HG03135 (cell line): Measurements from ENCODE around the gene PLXNA4.

ENCODE experiments used
- ATAC-seq: cut with Tn5 transposase; IDR thresholded peaks from one replicate; pipeline ENCODE4 v1.9.1; 2021; ENCODE audit warnings: mild to moderate bottlenecking, moderate library complexity; ENCODE audit not compliant: unreplicated experiment

PLXNA4 gene

GRCh38 chr7:132537456-132538145 lies 38.7 kb downstream of the PLXNA4 start:
- no peak for ATAC-seq

- no peak for ATAC-seq
Observed at GRCh38 chr7:132536654-132537395, 39.4 kb downstream of the PLXNA4 start.

- ATAC-seq = no peak
Observed at GRCh38 chr7:132533916-132534315, 42.4 kb downstream of the PLXNA4 start.

GRCh38 chr7:132532281-132532680 lies 44.0 kb downstream of the PLXNA4 start:
- no peak for ATAC-seq

- ATAC-seq = no peak
Observed at GRCh38 chr7:132531562-132531961, 44.7 kb downstream of the PLXNA4 start.

GRCh38 chr7:132528695-132529094 lies 47.6 kb downstream of the PLXNA4 start:
- ATAC-seq = no peak

- no peak for ATAC-seq
Observed at GRCh38 chr7:132527467-132528410, 48.5 kb downstream of the PLXNA4 start.

- ATAC-seq = no peak
Observed at GRCh38 chr7:132526111-132526740, 50.0 kb downstream of the PLXNA4 start.

GRCh38 chr7:132521423-132521822 lies 54.8 kb downstream of the PLXNA4 start:
- ATAC-seq = no peak

GRCh38 chr7:132520591-132521280 lies 55.5 kb downstream of the PLXNA4 start:
- ATAC-seq = no peak

GRCh38 chr7:132519936-132520335 lies 56.3 kb downstream of the PLXNA4 start:
- ATAC-seq = no peak

- ATAC-seq = no peak
Observed at GRCh38 chr7:132518839-132519173, 57.5 kb downstream of the PLXNA4 start.

GRCh38 chr7:132518102-132518838 lies 58.0 kb downstream of the PLXNA4 start:
- ATAC-seq = no peak

GRCh38 chr7:132516042-132516840 lies 60.0 kb downstream of the PLXNA4 start:
- no peak for ATAC-seq

GRCh38 chr7:132515181-132515580 lies 61.1 kb downstream of the PLXNA4 start:
- no peak for ATAC-seq

GRCh38 chr7:132514430-132514829 lies 61.8 kb downstream of the PLXNA4 start:
- ATAC-seq = no peak

GRCh38 chr7:132511921-132512320 lies 64.3 kb downstream of the PLXNA4 start:
- no peak for ATAC-seq

- ATAC-seq = no peak
Observed at GRCh38 chr7:132511387-132511786, 64.9 kb downstream of the PLXNA4 start.

GRCh38 chr7:132509643-132510042 lies 66.6 kb downstream of the PLXNA4 start:
- ATAC-seq = no peak
